HG03175 (cell line): ENCODE results near the gene SIPA1L3.

ENCODE experiments used
- ATAC-seq: cut with Tn5 transposase; IDR thresholded peaks from one replicate; pipeline ENCODE4 v1.9.1; 2021; ENCODE audit warnings: mild to moderate bottlenecking, moderate library complexity; ENCODE audit not compliant: unreplicated experiment

SIPA1L3 gene

GRCh38 chr19:37941782-37942515 lies 34.9 kb downstream of the SIPA1L3 start:
- no peak for ATAC-seq

GRCh38 chr19:37942516-37942902 lies 35.5 kb downstream of the SIPA1L3 start:
- no peak for ATAC-seq

- ATAC-seq, result no peak
These were observed 36.5 kb downstream of the SIPA1L3 start for GRCh38 chr19:37943480-37943879.

- ATAC-seq, result no peak
These were observed 39.1 kb downstream of the SIPA1L3 start for GRCh38 chr19:37946132-37946531.

- no peak for ATAC-seq
These were observed 40.8 kb downstream of the SIPA1L3 start for GRCh38 chr19:37947778-37948177.

GRCh38 chr19:37948362-37948761 lies 41.4 kb downstream of the SIPA1L3 start:
- ATAC-seq, result no peak

- ATAC-seq, result no peak
These were observed 43.6 kb downstream of the SIPA1L3 start for GRCh38 chr19:37950471-37951175.

GRCh38 chr19:37951816-37952210 lies 44.8 kb downstream of the SIPA1L3 start:
- no peak for ATAC-seq

GRCh38 chr19:37953171-37953917 lies 46.3 kb downstream of the SIPA1L3 start:
- ATAC-seq, result no peak

- no peak for ATAC-seq
These were observed 46.9 kb downstream of the SIPA1L3 start for GRCh38 chr19:37953918-37954303.

- ATAC-seq, result no peak
These were observed 47.4 kb downstream of the SIPA1L3 start for GRCh38 chr19:37954421-37954874.

- no peak for ATAC-seq
These were observed 49.0 kb downstream of the SIPA1L3 start for GRCh38 chr19:37955986-37956385.

GRCh38 chr19:37957176-37957575 lies 50.2 kb downstream of the SIPA1L3 start:
- no peak for ATAC-seq

GRCh38 chr19:37959665-37960114 lies 52.7 kb downstream of the SIPA1L3 start:
- no peak for ATAC-seq

GRCh38 chr19:37961198-37961597 lies 54.2 kb downstream of the SIPA1L3 start:
- no peak for ATAC-seq

- no peak for ATAC-seq
These were observed 56.4 kb downstream of the SIPA1L3 start for GRCh38 chr19:37963190-37963936.

- no peak for ATAC-seq
These were observed 57.1 kb downstream of the SIPA1L3 start for GRCh38 chr19:37964109-37964508.

- ATAC-seq, result no peak
These were observed 59.2 kb downstream of the SIPA1L3 start for GRCh38 chr19:37966211-37966661.

GRCh38 chr19:37966662-37967231 lies 59.7 kb downstream of the SIPA1L3 start:
- no peak for ATAC-seq

GRCh38 chr19:37969695-37970094 lies 62.7 kb downstream of the SIPA1L3 start:
- no peak for ATAC-seq
